Measurements from ENCODE around the gene CDC42SE1.

Gene CDC42SE1

GRCh38 chr1:151047591-151047924 is 11.9 kb downstream of the CDC42SE1 start, which contains the start of gene C1orf56:
TSS of gene C1orf56 (plus strand) at chr1:151047751. CDS start at chr1:151047848, 97 bp downstream.
- no peak within 1 kb of the TSS for H3K27ac ChIP-seq (ENCODE audit: low read depth, low read length, poor library complexity, severe bottlenecking)
- peaks cover 17% of the 10 kb centered on the region for H3K4me1 ChIP-seq (ENCODE audit: insufficient read depth, low read length, severe bottlenecking)
- no peaks in the 10 kb centered on the region for H3K9me3 ChIP-seq (ENCODE audit: low read length)
- peak within 1 kb of the TSS; percentile 81 for H3K9ac ChIP-seq (ENCODE audit: low read length)
- peaks cover 13% of the 10 kb centered on the region; the same call in 1 of the 2 replicates for H3F3A ChIP-seq (ENCODE audit: insufficient read depth, low read length)
- no peak for TF ChIP-seq CTCF (IDR thresholded peaks at IDR 0.05; ENCODE audit: low read length)
- no peak for TF ChIP-seq EZH2 (IDR thresholded peaks at IDR 0.05; ENCODE audit: borderline replicate concordance, low read length)
- no peaks in the 10 kb centered on the region for H3K27me3 ChIP-seq (ENCODE audit: insufficient read depth, low read length)
- no peaks in the 10 kb centered on the region for H3K79me2 ChIP-seq (ENCODE audit: insufficient read depth, low read length)
- H4K20me1 ChIP-seq (ENCODE audit: insufficient read depth, low read length) = no peaks in the 10 kb centered on the region
- peak within 1 kb of the TSS; percentile 81 for H3K4me3 ChIP-seq (ENCODE audit: low read depth, low read length, poor library complexity, severe bottlenecking)
- H2AFZ ChIP-seq (ENCODE audit: low read length) = peak within 1 kb of the TSS; percentile 52
- H3K36me3 ChIP-seq (ENCODE audit: insufficient read depth, low read length) = peaks cover 28% of the 10 kb centered on the region
- peak within 1 kb of the TSS; percentile 93 for H3K4me2 ChIP-seq (ENCODE audit: low read length)
- H3K9me2 ChIP-seq (ENCODE audit: low read depth, low read length) = no peaks in the 10 kb centered on the region

- Histone ChIP-seq H3K9ac (ENCODE audit: low read length) (no peak overlapping the region), H3K79me2 (ENCODE audit: insufficient read depth, low read length) (no peaks in the 10 kb centered on the region), H3K4me1 (ENCODE audit: insufficient read depth, low read length, severe bottlenecking) (peaks cover 11% of the 10 kb centered on the region), H2AFZ (ENCODE audit: low read length) (no peak overlapping the region), H4K20me1 (ENCODE audit: insufficient read depth, low read length) (no peaks in the 10 kb centered on the region), H3K36me3 (ENCODE audit: insufficient read depth, low read length) (no peaks in the 10 kb centered on the region), H3K27ac (ENCODE audit: low read depth, low read length, poor library complexity, severe bottlenecking) (no peak overlapping the region), H3F3A (ENCODE audit: insufficient read depth, low read length) (no peaks in the 10 kb centered on the region), H3K4me3 (ENCODE audit: low read depth, low read length, poor library complexity, severe bottlenecking) (no peak overlapping the region), H3K9me3 (ENCODE audit: low read length) (no peaks in the 10 kb centered on the region), H3K4me2 (ENCODE audit: low read length) (no peak overlapping the region), H3K9me2 (ENCODE audit: low read depth, low read length) (no peaks in the 10 kb centered on the region), H3K27me3 (ENCODE audit: insufficient read depth, low read length) (no peaks in the 10 kb centered on the region)
- TF ChIP-seq EZH2 (IDR thresholded peaks at IDR 0.05; ENCODE audit: borderline replicate concordance, low read length) = no peak
- no peak for TF ChIP-seq CTCF (IDR thresholded peaks at IDR 0.05; ENCODE audit: low read length)
These were observed 16.3 kb downstream of the CDC42SE1 start for GRCh38 chr1:151043163-151043562.

GRCh38 chr1:151039521-151039920 is 19.9 kb downstream of the CDC42SE1 start:
- Histone ChIP-seq H3K36me3 (ENCODE audit: insufficient read depth, low read length) (peaks cover 2% of the 10 kb centered on the region; the same call in 1 of the 2 replicates), H3K27ac (ENCODE audit: low read depth, low read length, poor library complexity, severe bottlenecking) (no peak overlapping the region), H3K4me3 (ENCODE audit: low read depth, low read length, poor library complexity, severe bottlenecking) (no peak overlapping the region), H4K20me1 (ENCODE audit: insufficient read depth, low read length) (no peaks in the 10 kb centered on the region), H3F3A (ENCODE audit: insufficient read depth, low read length) (no peaks in the 10 kb centered on the region), H3K27me3 (ENCODE audit: insufficient read depth, low read length) (no peaks in the 10 kb centered on the region), H3K4me1 (ENCODE audit: insufficient read depth, low read length, severe bottlenecking) (no peaks in the 10 kb centered on the region), H3K9ac (ENCODE audit: low read length) (no peak overlapping the region), H3K79me2 (ENCODE audit: insufficient read depth, low read length) (no peaks in the 10 kb centered on the region), H3K4me2 (ENCODE audit: low read length) (no peak overlapping the region), H2AFZ (ENCODE audit: low read length) (no peak overlapping the region), H3K9me2 (ENCODE audit: low read depth, low read length) (no peaks in the 10 kb centered on the region), H3K9me3 (ENCODE audit: low read length) (no peaks in the 10 kb centered on the region)
- TF ChIP-seq CTCF (IDR thresholded peaks at IDR 0.05; ENCODE audit: low read length) = no peak
- TF ChIP-seq EZH2 (IDR thresholded peaks at IDR 0.05; ENCODE audit: borderline replicate concordance, low read length) = no peak
